Esophagus squamous epithelium (tissue), 4 donors: Measurements from ENCODE around the gene CYP27B1.
A peak's percentile ranks its signal among the peaks of the same experiment; 100 is the strongest.

Source experiments
- CTCF ChIP-seq, 6 experiments: fragments of 450-650 bp in 4 of 6; fragments of 200-600 bp in 2 of 6; sonication (generic) in 2 of 6; IDR thresholded peaks; one replicate each; pipeline ENCODE4 v1.5.1; 2016 to 2019; ENCODE audit warnings: antibody characterized with exemption in 6 of 6, mild to moderate bottlenecking in 4 of 6, moderate library complexity in 4 of 6
- POLR2A ChIP-seq, 4 donors: fragments of 450-650 bp; IDR thresholded peaks; one replicate each; pipeline ENCODE4 v1.6.1; 2017; ENCODE audit warnings: antibody characterized with exemption in 4 of 4, mild to moderate bottlenecking in 4 of 4, moderate library complexity in 3 of 4

GRCh38 chr12:57751788-57752667 is 14.8 kb downstream of the CYP27B1 start, which contains the start of gene CDK4:
- TF ChIP-seq CTCF (IDR thresholded peaks at IDR 0.05) (peak in 2 of 6 experiments; percentile 3 to 35), POLR2A (IDR thresholded peaks at IDR 0.05) (peak in 3 of 4 donors; percentile 58 to 78 (median 65))
